ENCODE measurements around the gene ACVRL1.

Gene ACVRL1

DNA sequence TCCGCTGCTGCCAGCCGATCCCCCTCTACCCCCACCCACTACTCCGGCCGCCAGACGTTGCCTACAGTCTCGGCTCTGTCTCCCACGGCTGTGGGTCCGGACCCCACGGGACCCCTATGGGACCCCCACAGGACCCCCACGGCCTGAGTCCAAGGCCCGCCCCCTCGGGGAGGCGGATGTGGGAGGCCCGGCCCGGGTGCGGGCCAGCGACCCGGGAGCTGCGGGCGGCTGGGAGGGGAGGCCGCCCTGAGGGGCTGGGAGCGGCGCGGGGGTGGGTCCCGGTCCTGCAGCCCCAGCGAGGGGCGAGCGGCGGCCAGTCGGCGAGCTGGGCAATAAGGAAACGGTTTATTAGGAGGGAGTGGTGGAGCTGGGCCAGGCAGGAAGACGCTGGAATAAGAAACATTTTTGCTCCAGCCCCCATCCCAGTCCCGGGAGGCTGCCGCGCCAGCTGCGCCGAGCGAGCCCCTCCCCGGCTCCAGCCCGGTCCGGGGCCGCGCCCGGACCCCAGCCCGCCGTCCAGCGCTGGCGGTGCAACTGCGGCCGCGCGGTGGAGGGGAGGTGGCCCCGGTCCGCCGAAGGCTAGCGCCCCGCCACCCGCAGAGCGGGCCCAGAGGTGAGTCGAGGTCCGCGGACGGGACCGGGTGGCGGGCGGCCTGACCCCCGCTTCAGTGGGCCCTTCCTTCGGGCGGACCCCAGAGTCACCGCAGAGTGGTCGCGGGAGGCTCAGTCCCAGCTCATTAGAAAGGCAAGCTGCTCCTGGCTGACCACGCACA, at the start of gene ACVRL1:
Gene ACVRL1 (plus strand): TSS at position 422 of the 773 bp plus-strand sequence. CDS start 4,971 bp downstream, outside the sequence.
- TF ChIP-seq Cebpa-rat (IDR thresholded peaks at IDR 0.05) = no peak
- H4K20me1 ChIP-seq = no peaks in the 10 kb centered on the region
- no peak within 1 kb of the TSS for H3K4me3 ChIP-seq
- no peak within 1 kb of the TSS for H3K9ac ChIP-seq
- peaks cover 26% of the 10 kb centered on the region for H3K4me1 ChIP-seq
- H3K36me3 ChIP-seq = no peaks in the 10 kb centered on the region
- H3K27me3 ChIP-seq = peaks cover 26% of the 10 kb centered on the region
- no peak within 1 kb of the TSS for H3K27ac ChIP-seq
- H3K4me2 ChIP-seq = no peak within 1 kb of the TSS
- peaks cover 4% of the 10 kb centered on the region for H3K9me3 ChIP-seq

DNA sequence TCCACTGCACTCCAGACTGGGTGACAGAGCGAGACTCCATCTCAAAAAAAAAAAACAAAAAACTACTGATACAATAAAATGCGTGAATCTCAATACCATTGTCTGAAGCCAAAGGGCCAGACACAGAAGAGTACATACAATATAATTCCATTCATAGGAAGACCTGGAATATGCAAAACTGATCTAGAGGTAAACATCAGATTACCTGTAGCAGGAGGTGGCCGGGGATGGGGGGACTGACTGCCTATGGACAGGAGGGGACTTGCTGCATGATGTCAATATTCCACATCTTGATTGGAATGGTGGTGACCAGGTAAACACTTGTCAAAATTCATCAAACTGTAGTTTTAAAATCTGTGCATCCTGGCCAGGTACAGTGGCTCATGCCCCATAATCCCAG, 46.3 kb upstream of the ACVRL1 start:
- no peak overlapping the region for H3K4me3 ChIP-seq
- peaks cover 14% of the 10 kb centered on the region; the same call in 1 of the 2 replicates for H3K27me3 ChIP-seq
- H3K27ac ChIP-seq = no peak overlapping the region
- peaks cover 32% of the 10 kb centered on the region for H3K4me1 ChIP-seq
- H4K20me1 ChIP-seq = no peaks in the 10 kb centered on the region
- H3K9me3 ChIP-seq = no peaks in the 10 kb centered on the region
- no peak overlapping the region for H3K9ac ChIP-seq
- no peak overlapping the region for H3K4me2 ChIP-seq
- TF ChIP-seq Cebpa-rat (IDR thresholded peaks at IDR 0.05) = no peak
- no peaks in the 10 kb centered on the region for H3K36me3 ChIP-seq

DNA sequence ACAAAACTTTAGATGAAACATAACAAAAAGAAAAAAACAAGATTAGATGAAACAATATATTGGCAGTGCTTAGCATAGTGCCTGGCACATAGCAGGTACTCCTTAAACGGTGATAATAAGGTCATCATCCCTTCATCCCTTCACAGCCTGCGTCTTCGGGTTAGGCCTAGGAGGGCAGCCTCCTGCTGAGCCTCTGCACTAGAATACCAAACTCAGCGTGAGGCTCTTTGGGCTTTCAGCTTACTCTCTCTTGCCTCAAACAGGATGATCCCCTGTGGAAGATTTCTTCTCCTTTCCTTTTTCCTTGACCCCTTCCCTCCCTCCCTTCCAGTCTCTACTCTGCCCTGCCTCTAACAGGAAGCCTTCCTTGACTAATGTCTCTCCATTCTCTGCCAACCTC, 44.4 kb upstream of the ACVRL1 start:
- TF ChIP-seq Cebpa-rat (IDR thresholded peaks at IDR 0.05) = no peak
- Histone ChIP-seq H3K9ac (no peak overlapping the region), H3K4me1 (peaks cover 33% of the 10 kb centered on the region), H3K9me3 (no peaks in the 10 kb centered on the region), H3K4me2 (peak overlapping the region; percentile 99), H4K20me1 (no peaks in the 10 kb centered on the region), H3K4me3 (0 out of 2 replicates have a peak overlapping the region, but pooled peaks have one; percentile 60), H3K27me3 (peaks cover 24% of the 10 kb centered on the region), H3K36me3 (no peaks in the 10 kb centered on the region), H3K27ac (no peak overlapping the region)

DNA sequence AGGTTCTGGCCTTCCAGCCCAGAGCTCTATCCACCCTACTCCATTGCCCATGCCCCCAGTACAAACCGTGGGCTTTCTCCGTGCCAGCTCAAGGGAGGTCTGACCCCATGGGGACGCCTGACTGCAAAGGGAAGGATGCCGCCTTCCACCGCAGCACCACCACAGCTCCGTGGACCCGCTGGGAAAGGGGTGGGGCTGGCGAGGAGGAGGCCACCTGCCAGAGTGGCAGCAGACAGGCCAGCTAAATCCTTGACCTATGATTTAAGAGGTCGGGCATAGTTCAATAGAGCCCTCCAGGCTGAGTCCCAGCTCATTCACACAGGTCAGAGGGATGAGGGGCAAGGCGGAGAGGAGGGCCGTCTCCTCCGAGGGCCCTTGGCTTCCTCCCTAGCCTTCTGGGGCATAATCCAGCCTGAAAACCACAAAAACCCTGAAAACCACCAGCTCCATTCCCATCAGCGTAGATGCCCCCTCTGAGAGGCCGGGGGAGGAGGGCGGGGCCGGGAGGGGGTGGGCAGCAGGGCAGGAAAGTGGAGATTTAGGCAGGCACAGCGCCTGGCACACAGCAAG, 43.9 kb upstream of the ACVRL1 start:
- Histone ChIP-seq H3K4me2 (peak overlapping the region; percentile 99), H3K27me3 (peaks cover 29% of the 10 kb centered on the region), H3K4me1 (peaks cover 38% of the 10 kb centered on the region), H3K4me3 (peak overlapping the region; percentile 60), H3K27ac (no peak overlapping the region; the same call in 1 of the 2 replicates), H4K20me1 (no peaks in the 10 kb centered on the region), H3K36me3 (no peaks in the 10 kb centered on the region), H3K9me3 (no peaks in the 10 kb centered on the region), H3K9ac (no peak overlapping the region)
- no peak for TF ChIP-seq Cebpa-rat (IDR thresholded peaks at IDR 0.05)

DNA sequence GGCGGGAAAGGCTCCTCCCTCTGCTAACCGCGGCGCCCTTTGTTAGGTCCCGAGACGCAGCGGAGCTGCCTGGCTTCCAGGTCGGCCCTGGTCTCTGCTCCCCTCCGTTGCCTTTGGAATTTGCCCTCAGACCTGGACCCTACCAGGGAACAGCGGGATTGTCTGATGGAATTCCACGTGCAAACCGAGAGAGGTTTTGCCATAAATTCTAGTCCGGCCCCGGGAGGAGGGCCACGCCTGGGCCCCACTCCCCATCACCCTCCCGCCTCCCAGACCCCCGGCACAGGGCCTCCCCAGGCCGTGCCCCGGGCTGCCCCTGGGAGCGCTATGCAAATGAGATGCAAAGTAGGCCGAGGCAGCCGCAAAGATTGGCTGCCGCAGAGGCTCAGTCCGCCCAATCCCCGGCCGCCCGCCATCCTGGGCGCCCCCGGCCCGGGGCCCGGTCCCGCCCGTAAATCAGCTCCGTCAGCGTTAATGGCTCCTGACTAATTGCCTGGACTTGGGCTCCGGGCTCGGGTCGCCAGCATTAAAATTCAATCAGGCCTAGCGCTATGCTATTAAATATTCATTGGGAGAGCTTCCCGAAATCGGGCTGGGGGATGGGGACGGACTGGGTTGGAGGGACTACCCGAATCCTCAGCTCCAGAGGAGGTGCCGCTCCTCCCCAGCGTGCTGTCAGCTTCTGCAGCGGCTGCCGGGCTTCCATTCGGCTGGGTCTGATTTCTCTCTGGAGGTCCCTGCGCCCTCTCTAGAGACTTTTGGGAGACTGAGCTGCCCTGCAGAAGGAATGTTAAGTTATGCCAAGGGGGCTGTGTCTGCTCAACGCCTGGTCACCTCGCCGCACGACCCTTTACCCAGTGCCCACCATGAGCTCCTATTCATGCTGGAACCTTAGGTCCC, 43.1 kb upstream of the ACVRL1 start:
- H3K4me1 ChIP-seq = peaks cover 45% of the 10 kb centered on the region
- H3K4me3 ChIP-seq = peak overlapping the region; percentile 60
- H3K9me3 ChIP-seq = no peaks in the 10 kb centered on the region
- H3K4me2 ChIP-seq = peak overlapping the region; percentile 99
- no peak overlapping the region for H3K9ac ChIP-seq
- TF ChIP-seq Cebpa-rat (IDR thresholded peaks at IDR 0.05) = no peak
- H3K27ac ChIP-seq = peak overlapping the region; percentile 41; the same call in 1 of the 2 replicates
- H4K20me1 ChIP-seq = no peaks in the 10 kb centered on the region
- peaks cover 36% of the 10 kb centered on the region for H3K27me3 ChIP-seq
- no peaks in the 10 kb centered on the region for H3K36me3 ChIP-seq

DNA sequence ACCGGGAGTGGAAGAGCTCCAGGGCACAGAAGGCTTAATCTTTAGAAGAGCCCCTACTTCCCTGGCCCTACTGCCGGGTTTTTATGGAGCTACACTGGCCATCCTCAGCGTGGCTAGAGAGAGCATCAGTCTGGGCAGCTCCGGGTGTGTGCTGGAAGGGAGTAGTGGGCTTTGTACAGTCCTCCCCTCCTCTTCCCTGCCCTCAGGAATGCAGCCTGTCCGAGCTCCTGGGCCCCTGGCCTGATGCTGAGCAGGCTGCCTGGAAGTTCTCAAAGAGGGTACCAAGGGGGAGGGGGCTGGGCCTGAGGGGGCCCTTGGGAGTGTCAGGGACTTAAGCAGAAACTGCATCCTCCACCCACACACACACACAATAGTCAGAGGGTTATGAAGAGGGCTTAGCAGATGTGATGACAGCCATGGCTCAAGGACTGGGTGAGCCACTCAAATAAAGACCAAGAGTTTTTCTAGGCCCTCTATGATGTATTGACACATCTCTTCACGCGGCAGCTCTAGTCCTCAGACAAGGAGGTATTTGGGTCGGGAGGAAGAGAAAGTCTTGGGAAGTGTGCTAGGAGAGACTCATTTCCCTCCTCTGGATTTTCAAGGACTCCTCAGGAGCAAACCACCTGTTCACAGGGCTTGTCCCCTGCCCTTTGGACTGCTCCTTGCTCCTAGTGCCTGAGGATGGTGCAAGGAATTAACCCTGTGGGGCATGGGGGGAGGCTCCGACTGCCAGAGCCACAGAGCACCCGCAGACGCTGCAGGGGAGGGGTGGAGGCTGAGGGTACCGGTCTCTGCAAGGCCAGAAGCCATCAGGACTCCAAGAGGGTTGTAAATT, 42.3 kb upstream of the ACVRL1 start:
- TF ChIP-seq Cebpa-rat (IDR thresholded peaks at IDR 0.05) = no peak
- Histone ChIP-seq H3K27me3 (peaks cover 45% of the 10 kb centered on the region), H3K4me3 (peak overlapping the region; percentile 60; the same call in 1 of the 2 replicates), H3K4me1 (peaks cover 54% of the 10 kb centered on the region), H3K9ac (no peak overlapping the region), H4K20me1 (no peaks in the 10 kb centered on the region), H3K27ac (no peak overlapping the region), H3K36me3 (no peaks in the 10 kb centered on the region), H3K4me2 (peak overlapping the region; percentile 99), H3K9me3 (no peaks in the 10 kb centered on the region)

DNA sequence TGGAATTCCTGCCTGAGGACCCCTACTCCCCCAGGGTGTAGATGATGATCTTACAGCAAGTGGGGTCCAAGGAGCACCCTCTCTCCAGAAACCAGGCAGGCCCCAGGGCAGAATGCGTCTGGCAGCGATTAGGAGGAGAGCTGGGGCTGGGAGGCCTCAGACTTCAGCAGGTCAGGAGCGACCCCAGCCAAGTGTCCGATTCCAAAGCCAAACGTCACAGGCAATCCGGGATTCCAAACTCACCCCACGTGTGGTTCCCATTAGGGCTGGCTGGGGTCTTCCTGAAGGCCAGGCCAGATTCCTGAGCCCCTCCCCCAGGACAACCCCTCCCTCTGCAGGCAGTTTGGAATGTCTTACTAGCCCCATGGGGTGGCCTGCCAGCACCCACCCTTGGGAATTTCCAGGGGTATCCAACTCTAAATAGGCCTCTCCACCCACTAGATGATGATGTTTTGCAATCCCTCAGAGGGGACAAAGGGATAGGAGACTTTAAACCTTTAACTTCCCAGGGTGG, 41.5 kb upstream of the ACVRL1 start:
- Histone ChIP-seq H3K36me3 (no peaks in the 10 kb centered on the region), H3K4me3 (no peak overlapping the region), H3K9me3 (no peaks in the 10 kb centered on the region), H3K27ac (no peak overlapping the region), H3K27me3 (peaks cover 51% of the 10 kb centered on the region), H3K9ac (no peak overlapping the region), H3K4me1 (peaks cover 61% of the 10 kb centered on the region), H3K4me2 (peak overlapping the region; percentile 99; the same call in 1 of the 2 replicates), H4K20me1 (no peaks in the 10 kb centered on the region)
- no peak for TF ChIP-seq Cebpa-rat (IDR thresholded peaks at IDR 0.05)

DNA sequence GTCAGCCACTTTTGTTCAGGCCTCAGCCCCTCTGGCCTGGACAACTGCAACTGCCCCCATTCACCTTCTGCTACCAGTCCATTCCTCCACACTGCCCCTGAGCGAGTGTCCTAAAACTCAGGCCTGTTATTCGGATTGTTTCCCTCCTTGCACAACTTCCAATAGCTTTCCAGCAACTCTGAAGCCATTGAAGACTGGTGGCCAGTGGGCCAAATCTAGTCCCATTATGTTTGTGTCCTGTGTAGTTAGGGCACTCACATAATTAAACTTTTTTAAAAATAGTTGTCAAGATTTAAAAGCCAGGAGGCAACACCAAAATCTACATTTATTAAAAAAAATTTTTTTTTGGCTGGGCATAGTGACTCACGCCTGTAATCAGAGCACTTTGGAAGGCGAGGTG, 41.0 kb upstream of the ACVRL1 start:
- Histone ChIP-seq H3K27ac (no peak overlapping the region), H3K4me1 (peaks cover 67% of the 10 kb centered on the region), H3K36me3 (no peaks in the 10 kb centered on the region), H3K4me2 (no peak overlapping the region), H4K20me1 (no peaks in the 10 kb centered on the region), H3K9me3 (no peaks in the 10 kb centered on the region), H3K9ac (no peak overlapping the region), H3K4me3 (no peak overlapping the region), H3K27me3 (peaks cover 51% of the 10 kb centered on the region)
- no peak for TF ChIP-seq Cebpa-rat (IDR thresholded peaks at IDR 0.05)

DNA sequence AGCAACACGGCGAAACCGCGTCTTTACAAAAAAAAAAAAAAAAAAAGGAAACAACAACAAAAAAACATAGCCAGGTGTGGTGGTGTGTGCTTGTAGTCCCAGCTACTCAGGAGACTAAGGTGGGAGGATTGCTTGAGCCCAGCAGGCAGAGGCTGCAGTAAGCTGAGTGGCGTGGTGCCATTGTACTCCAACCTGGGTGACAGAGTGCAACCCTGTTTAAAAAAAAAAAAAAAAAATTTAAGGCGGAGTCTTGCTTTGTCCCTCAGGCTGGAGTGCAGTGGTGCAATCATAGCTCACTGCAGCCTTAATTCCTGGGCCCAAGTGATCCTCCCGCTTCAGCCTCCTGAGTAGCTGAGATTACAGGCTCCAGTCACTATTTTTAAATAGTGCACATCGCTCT, 40.5 kb upstream of the ACVRL1 start:
- Histone ChIP-seq H3K9me3 (no peaks in the 10 kb centered on the region), H4K20me1 (no peaks in the 10 kb centered on the region), H3K27ac (no peak overlapping the region), H3K4me1 (peaks cover 71% of the 10 kb centered on the region), H3K4me2 (no peak overlapping the region), H3K4me3 (no peak overlapping the region), H3K27me3 (peaks cover 51% of the 10 kb centered on the region), H3K36me3 (no peaks in the 10 kb centered on the region), H3K9ac (no peak overlapping the region)
- no peak for TF ChIP-seq Cebpa-rat (IDR thresholded peaks at IDR 0.05)
